NOMO-1 treated with dmso at 0.1 percent for 144 hours (cell line): ENCODE measurements around the gene ANXA7.

Experiments used
- DNase-seq: peaks from one replicate; lab custom pipeline; 2025; ENCODE audit not compliant: unreplicated experiment; lab: John Stamatoyannopoulos, UW

Gene ANXA7

DNA sequence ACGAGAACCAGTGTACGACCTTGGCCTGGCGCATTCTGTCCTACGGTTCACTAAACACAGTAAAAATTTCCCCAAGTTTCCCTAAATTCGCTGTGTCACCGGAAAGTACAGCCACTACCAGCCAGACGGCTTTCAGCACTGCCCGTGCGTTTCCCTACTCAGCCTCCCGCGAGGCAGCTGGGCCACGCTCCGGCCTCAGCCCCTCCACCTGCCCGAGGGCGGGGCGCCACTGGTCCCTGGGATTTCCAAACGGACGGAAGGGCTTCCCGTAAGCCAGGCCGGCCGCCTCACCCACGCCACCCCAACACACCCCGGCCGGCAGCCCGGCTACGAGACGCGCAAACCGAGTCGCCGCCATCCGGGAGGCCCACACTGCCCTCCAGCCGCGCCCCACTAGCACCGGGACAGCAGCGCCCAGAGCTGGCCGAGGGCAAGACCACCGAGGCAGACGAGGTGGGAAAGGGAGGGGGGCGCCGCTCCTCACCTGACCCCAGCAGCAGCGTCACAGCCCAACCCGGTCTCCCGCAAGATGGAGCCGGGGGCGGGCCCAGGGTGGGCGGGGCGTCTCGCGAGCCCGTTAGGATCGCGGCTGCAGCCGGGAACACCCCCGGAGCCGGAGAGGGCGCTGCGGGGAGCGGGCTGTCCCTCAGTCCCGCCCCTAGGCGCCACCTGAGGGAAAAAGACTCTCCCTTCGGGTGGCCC lies at the start of gene ANXA7:
TSS of gene ANXA7 (minus strand) at position 531 of the 702 bp plus-strand sequence. CDS start 13,202 bp downstream, outside the sequence.
- DNase-seq, result peak; percentile 84

DNA sequence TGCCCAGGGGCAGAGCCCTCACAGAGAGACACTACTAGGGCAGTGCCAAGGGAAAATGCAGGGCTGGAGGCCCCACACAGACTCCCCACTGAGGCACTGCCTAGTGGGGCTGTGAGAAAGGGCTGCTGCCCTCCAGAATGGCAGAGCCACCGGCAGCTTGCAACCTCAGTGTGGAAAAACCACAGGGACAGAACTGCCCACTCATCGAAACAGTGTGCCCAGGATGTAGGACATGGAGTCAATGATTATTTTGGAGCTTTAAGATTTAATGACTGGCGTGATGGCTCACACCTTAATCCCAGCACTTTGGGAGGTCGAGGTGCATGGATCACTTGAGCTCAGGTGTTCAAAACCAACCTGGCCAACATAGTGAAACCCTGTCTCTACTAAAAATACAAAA lies 47.0 kb upstream of the ANXA7 start:
- DNase-seq, result no peak

DNA sequence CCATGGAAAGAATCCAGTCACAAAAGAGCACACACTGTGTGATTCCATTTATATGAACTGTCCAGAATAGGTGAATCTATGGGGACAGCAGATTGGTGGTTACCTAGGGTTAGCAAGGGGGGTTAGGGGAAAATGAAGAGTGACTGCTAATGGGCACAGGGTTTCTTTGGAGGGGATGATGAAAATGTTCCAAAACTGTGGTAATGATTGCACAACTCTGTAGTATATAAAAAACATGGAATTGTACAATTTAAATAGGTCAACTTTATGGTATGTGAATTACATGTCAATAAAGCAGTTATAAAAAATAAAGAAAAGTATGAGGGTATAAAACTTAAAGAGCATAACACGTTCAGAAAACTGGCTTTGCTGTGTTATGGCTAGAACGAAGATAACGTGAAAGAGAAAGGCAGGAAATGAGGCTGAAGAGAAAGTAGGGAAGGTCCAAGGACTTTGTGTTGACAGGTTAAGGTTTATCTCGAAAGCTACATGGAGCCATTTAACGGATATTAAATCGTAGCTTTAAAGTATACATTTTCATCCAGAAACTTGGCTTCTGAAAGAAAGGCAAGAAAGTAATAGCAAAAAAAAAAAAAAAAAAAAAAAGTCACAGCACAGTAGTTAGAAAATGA lies 45.9 kb upstream of the ANXA7 start:
- no peak for DNase-seq

DNA sequence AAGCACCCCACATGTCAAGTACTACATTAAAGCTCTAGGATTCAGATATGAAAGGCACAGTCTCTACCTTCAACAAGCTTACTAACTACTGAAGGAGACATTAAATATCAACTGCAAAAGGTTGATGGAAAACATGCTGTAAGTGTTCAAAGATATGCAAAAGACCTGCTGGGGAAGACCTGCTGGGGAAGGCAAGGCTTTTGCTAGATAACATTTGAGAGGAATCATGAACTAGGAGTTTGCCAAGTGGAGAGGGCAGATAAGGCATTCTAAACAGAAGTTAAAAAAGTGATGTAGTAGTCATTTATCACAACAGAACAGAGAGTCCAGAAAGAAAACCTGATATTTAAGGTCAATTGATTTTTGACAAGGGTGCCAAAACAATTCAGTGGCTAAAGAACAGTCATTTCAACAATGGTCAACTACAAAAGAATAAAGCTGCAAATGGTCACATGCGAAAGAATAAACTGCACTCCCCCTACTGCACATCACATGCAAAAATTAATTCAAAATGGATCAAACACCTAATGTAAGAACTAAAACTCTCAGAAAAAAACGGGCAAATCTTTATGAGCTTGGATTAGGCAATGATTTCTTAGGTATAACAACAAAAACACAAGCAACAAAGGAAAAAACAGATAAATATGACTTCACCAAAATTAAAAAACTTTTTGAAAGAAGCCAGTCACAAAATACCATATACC lies 42.5 kb upstream of the ANXA7 start:
- no peak for DNase-seq

DNA sequence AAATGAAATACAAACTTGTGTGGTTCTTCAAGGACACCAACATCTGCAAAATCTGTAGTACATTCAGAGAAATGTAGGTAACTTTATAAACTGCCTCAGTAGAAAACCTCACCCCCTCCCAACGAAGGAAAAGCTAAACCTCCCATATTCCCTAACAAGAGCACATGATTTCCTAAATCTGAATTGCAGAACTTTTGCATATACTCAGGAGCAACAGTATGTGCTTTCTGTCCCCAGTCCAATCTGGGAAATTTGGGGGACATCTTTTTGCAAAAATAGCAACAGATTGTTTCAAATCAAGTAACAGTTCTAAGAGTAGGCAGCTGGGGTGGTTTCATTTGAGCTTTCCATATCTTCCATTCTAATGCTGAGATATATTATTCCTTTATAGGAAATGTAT lies 35.3 kb upstream of the ANXA7 start:
- no peak for DNase-seq

DNA sequence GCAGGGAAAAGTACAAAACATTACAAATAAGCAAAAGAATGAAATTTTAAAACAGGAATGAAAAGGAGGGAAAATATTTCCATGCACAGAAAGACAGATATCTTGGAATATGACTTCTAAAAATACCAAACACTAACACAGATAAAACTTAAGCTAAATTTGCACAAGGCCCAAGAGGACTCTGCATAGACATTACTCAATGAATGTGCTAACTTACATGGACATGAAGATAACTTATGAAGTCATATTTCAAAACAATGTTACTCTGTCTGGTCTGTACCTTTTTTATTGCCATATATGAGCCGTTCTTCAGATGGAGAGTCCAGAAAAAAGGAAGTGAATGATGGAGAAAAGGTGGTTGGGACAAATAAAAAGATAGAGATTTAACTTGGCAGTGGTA lies 34.5 kb upstream of the ANXA7 start:
- DNase-seq, result no peak

DNA sequence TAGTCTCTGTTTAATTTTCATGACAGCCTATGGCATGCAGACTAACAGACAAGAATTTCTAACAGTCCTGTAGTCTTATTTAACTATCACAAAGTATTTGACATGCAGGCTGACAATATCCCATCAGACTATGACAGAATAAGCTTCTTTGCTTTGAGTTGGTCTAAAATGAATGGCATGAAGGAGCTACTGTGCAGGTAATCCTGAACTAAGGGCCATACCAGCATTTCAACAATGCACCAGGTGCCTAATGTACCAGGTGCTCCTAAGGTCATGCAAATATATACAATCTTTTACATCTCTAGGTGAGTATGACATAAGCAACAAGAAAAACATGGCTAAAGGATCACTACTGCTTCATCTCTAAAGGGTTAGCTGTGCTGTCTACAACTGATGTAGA lies 33.1 kb upstream of the ANXA7 start:
- DNase-seq, result no peak

DNA sequence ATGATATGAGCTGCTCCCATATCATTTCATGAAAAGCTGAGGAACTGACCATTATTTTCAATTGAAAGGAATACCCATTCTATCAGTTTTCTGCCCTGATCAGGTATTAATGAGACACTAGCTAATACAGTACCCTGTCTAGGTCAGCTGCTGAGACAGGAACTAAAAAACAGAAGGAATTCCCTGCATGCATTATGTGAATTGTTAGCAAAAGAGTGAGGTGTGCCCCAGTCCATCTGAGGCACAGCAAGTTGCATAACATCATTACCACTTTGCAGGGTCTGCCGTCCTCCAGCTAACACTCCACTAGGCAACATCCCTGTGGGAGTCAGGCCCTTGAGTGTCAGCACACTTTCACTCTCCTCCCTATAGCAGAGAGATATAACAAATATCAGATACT lies 30.6 kb upstream of the ANXA7 start:
- no peak for DNase-seq

DNA sequence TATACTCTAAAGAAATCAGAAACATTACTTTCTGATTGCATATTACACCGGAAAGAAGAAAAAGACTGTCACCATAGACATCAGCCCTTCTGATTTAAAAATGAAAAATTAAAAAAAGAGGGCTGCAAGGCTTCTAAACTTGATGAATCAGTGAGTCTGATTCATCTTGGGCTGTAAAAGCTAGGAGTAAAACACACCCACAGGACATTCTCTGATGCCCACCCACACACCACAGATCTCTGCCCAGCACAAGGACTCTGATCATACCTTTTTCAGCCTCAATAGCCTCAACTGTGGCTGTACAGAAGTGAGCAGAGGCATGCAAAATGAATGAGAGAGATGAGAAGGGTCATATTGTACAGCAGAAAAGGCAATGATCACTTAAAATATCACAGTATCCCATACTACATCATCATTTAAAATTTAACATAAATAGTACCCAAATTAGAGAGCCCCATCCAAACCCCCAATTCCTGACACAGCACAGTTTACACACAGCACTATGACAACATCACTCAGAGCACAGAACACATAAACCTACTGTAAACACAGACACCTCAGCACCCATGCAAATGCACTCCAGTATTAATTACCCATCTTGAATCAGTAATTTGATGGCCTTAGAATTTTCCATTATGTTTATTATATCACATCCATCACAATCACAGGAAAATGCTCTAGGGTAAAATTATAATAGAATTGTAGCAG lies 25.9 kb upstream of the ANXA7 start:
- no peak for DNase-seq

DNA sequence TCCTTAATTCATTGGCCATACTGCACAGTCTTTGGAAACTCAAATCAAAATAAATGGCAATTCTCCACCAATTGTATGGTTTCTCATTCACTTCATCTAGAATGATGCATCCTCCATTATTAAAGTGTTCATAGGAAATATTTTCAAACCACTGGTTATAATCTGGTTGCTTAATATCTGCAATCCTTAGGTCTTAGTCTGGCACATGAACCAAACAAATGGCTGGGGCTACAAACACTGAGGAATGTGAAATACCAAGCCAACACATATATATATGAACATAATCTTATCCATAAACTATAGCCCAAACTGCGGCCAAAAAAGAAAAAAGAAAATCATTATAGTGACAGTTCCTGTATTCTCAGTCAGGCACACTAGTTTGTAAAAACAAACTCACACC lies 25.2 kb upstream of the ANXA7 start:
- no peak for DNase-seq

DNA sequence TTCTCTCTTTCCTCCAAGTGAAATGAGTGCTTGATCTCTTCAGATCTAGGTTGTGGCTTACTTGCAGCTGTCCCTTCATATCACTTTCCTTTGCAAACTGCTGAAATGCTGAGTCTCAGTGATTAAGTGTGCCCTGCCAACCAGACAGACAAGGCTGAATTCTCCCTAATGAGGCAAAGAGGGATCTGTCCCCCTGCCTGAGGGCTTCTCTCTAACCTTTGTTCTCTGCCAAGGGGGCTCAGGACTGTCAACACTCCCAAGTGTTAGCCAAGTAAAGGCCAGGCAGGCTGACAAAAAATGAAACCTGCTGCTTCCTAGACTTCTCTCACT lies 19.6 kb upstream of the ANXA7 start, which contains the start of gene MSS51:
TSS of gene MSS51 (minus strand) at position 24 of the 330 bp plus-strand sequence. CDS start 5,277 bp downstream, outside the sequence.
- no peak for DNase-seq

DNA sequence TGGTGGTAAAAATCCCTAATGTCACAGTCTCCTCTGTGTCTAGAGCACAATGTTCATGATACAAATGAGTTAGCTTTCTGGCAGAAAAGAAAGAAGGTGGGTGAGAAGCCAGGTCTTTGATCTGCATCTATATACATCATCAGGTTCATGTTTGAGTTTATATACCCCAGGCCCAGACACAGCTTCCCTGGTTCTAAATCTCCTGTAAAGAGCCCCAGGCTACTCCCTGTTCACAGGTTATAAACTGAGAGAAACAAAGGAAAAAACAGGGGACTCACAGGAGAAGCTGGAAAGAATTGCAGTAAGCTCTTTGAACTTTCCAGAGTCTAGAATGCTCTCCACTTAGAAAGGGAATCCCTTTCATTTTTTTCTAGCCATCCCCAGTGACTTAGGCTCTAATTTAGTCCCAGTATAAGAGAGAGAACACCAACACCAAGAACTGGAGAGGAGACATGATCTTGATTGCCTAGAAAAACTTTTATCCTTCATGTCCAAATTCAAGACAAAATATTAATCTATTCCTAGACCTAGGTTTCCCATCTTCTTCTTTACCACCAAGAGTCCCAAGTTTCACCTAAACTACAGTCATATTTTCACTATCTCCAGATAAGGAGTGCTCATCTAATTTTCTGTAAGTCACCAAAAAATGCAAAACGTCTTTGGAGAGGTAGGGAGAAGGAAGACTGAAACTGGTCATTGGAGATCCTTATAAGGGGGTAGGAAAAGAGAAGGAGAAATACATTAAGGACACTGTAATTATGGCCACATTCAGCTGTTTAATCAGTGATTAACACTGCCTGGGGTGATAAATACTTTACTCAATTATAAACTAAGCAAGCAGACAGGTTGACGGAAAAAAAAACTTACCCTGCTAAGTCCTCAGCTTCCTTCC lies 19.0 kb upstream of the ANXA7 start:
- no peak for DNase-seq

DNA sequence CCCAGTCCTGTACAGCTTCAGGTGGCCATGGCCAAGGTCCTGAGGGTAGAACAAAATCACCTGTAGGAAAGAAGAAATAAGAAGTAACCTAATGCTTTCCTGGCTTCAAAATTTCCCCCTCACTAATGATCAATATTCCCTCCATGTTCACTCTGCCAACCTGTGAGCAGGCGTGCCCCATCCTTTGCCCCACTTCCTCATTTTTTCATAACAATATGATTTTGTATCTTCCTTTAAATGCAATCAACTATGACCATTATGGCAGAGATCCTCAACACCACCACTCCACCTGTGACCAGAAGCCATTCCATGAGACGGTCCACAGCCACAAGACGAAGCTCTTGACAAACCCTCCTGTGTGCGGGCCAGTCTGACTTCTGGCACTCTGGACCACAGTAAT lies 12.5 kb upstream of the ANXA7 start:
- no peak for DNase-seq

DNA sequence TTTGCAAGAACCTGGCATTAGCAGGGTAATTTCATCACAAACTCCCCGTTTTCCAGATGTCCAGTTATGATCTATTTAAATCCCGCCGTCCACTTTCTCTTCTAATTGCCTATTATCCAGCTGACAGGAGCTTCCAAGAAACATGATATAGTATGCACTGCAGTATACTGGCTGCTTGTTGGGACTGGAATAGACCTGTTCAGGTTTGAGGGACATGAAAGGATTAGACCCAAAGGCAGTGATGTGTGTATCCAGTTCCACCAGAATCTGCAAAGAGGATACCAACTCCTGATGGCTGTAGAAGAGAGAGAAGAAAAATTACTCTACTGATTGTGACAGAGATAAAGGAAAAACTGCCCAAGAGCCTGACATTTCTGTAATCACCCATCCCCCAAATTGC lies 10.6 kb upstream of the ANXA7 start:
- no peak for DNase-seq

DNA sequence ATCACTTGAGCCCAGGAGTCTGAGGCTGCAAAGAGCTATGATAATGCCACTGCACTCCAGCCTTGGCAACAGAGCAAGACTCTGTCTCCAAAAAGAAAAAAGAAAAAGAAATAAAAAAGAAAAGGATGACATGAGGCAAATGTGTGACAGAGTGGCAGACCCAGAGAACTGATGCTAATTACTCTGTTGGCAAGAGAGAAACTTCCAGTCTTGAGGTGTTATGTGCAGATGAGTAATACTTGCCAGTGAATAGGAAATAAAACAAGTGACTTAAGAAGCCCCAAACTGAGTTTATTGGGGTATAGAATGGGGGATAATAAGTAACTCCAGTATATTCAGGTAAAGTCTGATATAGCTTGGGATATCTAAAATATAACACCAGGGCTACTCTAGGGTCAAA lies 9.5 kb upstream of the ANXA7 start:
- no peak for DNase-seq

DNA sequence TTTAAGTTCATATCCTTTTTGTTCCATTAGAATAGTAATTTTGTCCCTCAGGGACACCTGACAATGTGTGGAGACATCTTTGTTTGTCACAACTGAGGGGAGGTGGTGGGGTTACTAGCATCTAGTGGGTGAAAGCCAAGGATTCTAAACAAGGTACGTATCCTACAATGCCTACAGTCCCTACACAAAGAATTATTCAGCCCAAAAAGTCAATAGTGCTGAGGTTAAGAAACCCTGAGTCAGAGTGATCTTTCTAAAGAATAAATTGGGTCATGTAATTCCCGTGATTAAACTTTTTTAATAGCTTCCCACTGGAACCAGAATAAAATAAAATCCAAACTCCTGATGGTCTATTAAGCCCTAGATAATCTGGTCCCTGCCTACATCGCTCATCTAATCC lies 2.7 kb upstream of the ANXA7 start:
- no peak for DNase-seq

DNA sequence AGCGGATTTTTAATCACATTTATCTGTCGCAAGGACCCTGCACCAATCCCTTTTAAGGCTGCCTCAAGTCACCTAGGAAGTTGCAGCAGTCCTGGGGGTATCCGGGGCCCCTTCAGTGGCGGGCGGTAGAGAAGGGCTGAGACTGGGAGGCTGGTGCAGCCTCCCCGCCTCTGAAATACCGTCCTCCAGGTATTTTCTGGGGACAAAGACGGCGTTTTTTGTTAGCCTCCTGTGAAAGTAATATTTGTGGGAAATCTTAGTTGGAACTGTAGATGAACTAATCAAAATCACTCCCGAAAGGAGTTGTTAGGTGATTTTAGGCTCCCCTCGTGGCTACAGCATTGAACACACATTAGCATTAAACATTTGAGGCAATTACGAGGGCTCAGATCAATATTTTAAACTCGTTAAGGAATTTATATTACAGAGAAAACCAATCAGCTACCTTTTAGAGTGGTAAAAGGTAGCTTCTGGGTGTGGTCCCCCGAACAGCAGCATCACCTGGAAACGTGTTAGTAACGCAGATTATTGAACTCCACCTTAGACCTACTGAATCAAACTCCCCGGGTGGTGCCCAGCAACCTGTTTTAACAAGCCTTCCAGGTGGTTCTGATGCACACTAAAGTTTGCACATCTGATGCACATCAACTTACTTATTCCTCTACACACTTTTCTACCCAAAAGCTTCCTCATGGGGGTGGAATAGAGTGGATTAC lies 530 bp upstream of the ANXA7 start:
- no peak for DNase-seq

DNA sequence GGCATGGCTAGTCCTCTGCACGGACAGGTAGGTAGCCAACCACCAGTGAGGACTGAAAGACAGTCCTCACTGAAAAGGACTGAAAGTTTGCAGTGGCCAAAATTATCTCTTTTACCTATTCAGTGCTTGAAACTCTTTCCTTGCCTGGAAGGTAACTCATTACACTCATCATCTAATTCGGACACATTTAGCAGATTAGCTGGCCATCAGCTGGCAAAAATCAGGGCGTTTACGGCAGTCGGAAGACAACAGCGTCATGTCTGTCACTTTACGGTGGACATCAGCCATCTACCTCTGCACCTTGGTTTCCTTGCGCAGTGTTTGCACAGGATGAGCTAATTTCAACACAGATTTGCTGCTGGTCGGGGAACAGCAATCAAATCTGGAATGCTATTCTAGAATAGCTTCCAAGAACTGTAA lies 740 bp downstream of the ANXA7 start:
- DNase-seq, result peak; percentile 6

DNA sequence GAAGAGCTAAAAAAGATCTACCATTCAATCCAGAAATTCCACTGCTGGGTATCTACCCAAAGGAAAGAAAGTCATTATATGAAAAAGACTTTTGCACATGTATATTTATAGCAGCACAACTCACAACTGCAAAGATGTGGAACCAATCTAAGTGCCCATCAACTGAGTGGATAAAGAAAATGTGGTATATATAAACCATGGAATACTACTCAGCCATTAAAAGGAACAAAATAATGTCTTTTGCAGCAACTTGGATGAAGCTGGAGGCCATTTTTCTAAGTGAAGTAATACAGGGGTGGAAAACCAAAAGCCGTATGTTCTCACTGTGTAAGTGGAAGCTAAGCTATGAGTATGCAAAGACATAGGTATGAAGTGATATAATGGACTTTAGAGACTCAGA lies 3.0 kb downstream of the ANXA7 start:
- no peak for DNase-seq

DNA sequence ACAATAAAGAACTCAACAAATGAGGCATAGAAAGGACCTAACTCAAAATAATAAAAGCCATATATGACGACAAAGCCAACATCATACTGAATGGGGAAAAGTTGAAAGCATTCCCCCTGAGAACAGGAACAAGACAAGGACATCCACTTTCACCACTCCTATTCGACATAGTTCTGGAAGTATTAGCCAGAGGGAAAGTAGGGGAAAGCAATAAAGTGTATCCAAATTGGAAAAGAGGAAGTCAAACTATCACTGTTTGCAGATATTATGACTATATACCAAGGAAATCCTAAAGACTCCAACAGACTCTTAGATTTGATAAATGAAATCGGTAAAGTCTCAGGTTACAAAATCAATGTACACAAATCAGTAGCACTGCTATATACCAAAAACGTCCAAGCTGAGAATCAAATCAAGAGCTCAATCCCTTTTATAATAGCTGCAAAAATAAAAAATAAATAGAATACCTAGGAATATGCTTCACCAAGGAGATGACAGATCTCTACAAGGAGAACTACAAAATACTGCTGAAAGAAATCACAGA lies 4.8 kb downstream of the ANXA7 start:
- DNase-seq, result no peak
